C4-2B (cell line): Measurements from ENCODE around the gene CACHD1.
"Not testable (repeated sequence)": the region's sequence is repeated elsewhere in the genome, so short reads cannot be mapped to it uniquely, and the experiment has no call there.

Experiments
- H3K27ac ChIP-seq: fragments of 450-650 bp; 2 replicates; pipeline ENCODE4 v1.5.1; 2017
- ZFX ChIP-seq: fragments of 450-650 bp; IDR thresholded peaks from 2 replicates; pipeline ENCODE4 v1.6.1; 2017
- TF ChIP-seq, protein P1 (sequence below): fragments of 450-650 bp; conservative IDR thresholded peaks from 2 replicates; pipeline ENCODE4 v1.5.1; 2017; ENCODE audit warnings: mild to moderate bottlenecking

CACHD1 gene

DNA sequence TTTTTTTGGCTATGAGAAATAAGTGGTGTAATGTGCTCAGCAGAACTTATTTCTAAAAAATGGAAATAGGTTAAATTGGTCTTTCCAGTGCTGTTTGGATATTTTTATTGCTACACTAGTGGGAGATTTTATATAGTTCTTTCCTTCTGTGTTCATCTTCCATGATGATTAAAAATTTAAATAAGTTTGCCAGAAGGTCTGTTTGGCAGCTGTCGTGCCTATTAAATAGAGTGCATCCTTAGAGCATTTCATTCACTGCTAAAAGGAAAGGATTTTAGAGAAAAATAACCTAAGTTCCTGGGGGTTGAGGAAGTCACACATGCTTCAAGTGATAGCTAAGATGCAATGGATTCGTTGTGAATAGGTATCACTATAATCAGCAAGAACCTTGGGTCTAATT is 245.3 kb downstream of the CACHD1 start:
- TF ChIP-seq ZFX, result no peak
- TF ChIP-seq, protein P1, sequence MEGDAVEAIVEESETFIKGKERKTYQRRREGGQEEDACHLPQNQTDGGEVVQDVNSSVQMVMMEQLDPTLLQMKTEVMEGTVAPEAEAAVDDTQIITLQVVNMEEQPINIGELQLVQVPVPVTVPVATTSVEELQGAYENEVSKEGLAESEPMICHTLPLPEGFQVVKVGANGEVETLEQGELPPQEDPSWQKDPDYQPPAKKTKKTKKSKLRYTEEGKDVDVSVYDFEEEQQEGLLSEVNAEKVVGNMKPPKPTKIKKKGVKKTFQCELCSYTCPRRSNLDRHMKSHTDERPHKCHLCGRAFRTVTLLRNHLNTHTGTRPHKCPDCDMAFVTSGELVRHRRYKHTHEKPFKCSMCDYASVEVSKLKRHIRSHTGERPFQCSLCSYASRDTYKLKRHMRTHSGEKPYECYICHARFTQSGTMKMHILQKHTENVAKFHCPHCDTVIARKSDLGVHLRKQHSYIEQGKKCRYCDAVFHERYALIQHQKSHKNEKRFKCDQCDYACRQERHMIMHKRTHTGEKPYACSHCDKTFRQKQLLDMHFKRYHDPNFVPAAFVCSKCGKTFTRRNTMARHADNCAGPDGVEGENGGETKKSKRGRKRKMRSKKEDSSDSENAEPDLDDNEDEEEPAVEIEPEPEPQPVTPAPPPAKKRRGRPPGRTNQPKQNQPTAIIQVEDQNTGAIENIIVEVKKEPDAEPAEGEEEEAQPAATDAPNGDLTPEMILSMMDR, result no peak
- no peak overlapping the region for H3K27ac ChIP-seq

- no peak overlapping the region for H3K27ac ChIP-seq
- TF ChIP-seq ZFX, result no peak
- TF ChIP-seq, protein P1, result no peak
These were observed 251.2 kb downstream of the CACHD1 start for GRCh38 chr1:64721135-64721534.

DNA sequence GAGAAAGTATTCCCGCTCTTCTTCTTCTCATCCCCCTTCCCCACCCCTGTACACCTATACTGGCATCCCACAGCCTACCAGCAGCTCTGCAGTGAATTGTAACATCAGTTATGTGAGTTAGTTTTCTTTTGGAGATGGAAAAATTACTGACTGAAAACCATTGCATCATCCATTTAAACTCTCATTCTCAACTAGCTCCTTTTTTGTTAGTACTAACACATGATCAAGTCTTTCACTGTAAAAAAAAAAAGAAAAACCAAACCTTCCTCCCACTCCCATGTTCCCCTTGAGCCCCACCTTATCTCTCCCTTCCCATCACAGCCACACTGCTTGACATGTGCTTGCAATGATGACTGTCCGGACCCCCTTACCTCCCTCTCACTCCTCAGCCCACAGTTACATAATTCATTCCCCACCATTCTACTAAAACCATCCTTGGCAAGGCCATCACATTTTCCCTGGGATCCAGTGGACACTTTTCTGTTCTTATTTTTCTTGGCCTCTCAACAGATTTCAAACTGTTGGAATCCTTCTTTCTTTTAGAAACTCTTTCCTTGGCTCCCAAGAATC is 251.7 kb downstream of the CACHD1 start:
- no peak overlapping the region for H3K27ac ChIP-seq
- TF ChIP-seq, protein P1, result no peak
- no peak for TF ChIP-seq ZFX

DNA sequence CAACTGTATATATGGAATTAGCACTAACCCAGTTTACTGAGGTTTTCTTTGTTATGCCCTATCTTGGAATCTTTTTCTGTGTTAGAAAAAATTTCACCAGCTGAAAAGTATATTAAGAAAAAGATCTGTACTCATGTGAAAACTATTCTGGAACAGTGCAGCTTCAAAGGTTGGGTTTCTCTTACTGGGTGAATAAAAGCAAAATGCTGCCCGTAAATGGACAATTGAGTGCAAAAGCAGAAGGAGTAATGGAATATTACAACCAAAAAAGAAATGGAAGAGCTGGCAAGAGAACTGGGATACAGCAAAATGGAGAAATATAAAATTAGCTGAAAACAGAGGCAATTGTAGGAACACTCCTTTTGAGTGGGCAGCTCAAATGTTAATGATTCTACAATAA is 257.9 kb downstream of the CACHD1 start:
- H3K27ac ChIP-seq, result no peak overlapping the region
- TF ChIP-seq ZFX, result no peak
- TF ChIP-seq, protein P1, result no peak

GRCh38 chr1:64733581-64734286 is 263.8 kb downstream of the CACHD1 start:
- no peak overlapping the region for H3K27ac ChIP-seq
- TF ChIP-seq, protein P1, result no peak
- TF ChIP-seq ZFX, result no peak

GRCh38 chr1:64734287-64734652 is 264.3 kb downstream of the CACHD1 start:
- TF ChIP-seq, protein P1, result no peak
- no peak for TF ChIP-seq ZFX
- no peak overlapping the region for H3K27ac ChIP-seq

DNA sequence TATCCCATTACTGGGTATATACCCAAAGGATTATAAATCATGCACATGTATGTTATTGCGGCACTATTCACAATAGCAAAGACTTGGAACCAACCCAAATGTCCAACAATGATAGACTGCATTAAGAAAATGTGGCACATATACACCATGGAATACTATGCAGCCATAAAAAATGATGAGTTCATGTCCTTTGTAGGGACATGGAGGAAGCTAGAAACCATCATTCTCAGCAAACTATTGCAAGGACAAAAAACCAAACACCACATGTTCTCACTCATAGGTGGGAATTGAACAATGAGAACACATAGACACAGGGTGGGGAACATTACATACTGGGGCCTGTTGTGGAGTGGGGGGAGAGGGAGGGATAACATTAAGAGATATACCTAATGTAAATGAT is 270.8 kb downstream of the CACHD1 start:
- H3K27ac ChIP-seq, result not testable (repeated sequence)
